SK-N-SH treated with all-trans-retinoic acid at 6 μM for 48 hours (cell line): ENCODE measurements around the gene PRKCQ.

Source experiments
- ARNTL ChIP-seq: fragments of 450-650 bp; formaldehyde crosslinking; IDR thresholded peaks from 2 replicates; pipeline ENCODE4 v1.5.0; 2020; ENCODE audit warnings: low read depth, mild to moderate bottlenecking, moderate library complexity, borderline replicate concordance
- ESRRG ChIP-seq: fragments of 250-450 bp; sonication (Bioruptor Pico); IDR thresholded peaks from 2 replicates; pipeline ENCODE4 v1.6.1; 2021; ENCODE audit warnings: mild to moderate bottlenecking
- OSR1 ChIP-seq: fragments of 250-450 bp; sonication (Bioruptor Pico); IDR thresholded peaks from 2 replicates; pipeline ENCODE4 v1.8.0; 2022; ENCODE audit warnings: moderate library complexity, mild to moderate bottlenecking, inconsistent platforms
- PATZ1 ChIP-seq: fragments of 250-450 bp; sonication (Bioruptor Pico); IDR thresholded peaks from 2 replicates; pipeline ENCODE4 v1.8.0; 2020; ENCODE audit warnings: mild to moderate bottlenecking, moderate library complexity, borderline replicate concordance
- RARB ChIP-seq: fragments of 250-450 bp; sonication (Bioruptor Pico); IDR thresholded peaks from 2 replicates; pipeline ENCODE4 v1.8.0; 2021; ENCODE audit warnings: mild to moderate bottlenecking, moderate library complexity
- ZFP30 ChIP-seq: fragments of 450-650 bp; formaldehyde crosslinking; IDR thresholded peaks from 2 replicates; pipeline ENCODE4 v1.5.0; 2022; ENCODE audit warnings: mild to moderate bottlenecking, moderate library complexity
- ZNF565 ChIP-seq: fragments of 450-650 bp; formaldehyde crosslinking; conservative IDR thresholded peaks from 2 replicates; pipeline ENCODE4 v1.5.0; 2020; ENCODE audit warnings: low read depth, mild to moderate bottlenecking, moderate library complexity

DNA sequence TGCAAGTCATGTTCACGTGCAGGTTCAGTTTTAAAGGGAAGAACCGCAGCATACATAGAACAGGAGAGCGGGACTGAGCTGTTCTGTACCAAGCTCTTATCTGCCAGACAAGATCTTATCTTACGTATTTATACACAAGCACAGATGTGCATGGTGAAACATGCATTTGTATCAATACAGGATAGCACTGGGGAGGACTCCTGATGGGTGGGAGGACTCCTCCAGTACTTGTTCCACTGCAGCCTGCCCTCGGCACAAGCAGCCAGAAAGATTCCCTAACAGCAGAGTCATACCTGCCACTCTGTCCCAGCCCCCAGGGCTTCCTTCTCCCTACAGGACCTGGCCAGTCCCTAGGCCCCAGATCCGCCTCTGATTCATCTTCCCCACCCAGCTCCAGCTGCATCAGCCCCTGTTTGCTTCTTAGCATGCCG is 13.2 kb upstream of the PRKCQ start:
- TF ChIP-seq ZFP30 (CRISPR knock-in tag): no peak
- no peak for TF ChIP-seq OSR1 (CRISPR knock-in tag)
- TF ChIP-seq PATZ1: no peak
- TF ChIP-seq ZNF565 (CRISPR knock-in tag): no peak
- no peak for TF ChIP-seq ESRRG (CRISPR knock-in tag)
- TF ChIP-seq RARB (CRISPR knock-in tag): no peak
- no peak for TF ChIP-seq ARNTL (CRISPR knock-in tag)
